ENCODE results near the gene VEGFC.

The VEGFC gene

GRCh38 chr4:176814770-176815169 is 22.0 kb upstream of the VEGFC start:
- no peak for TF ChIP-seq CTCF (conservative IDR thresholded peaks at IDR 0.05; ENCODE audit: low read depth, low read length)
- no peak for DNase-seq (ENCODE audit: low read depth)
- H3K4me3 ChIP-seq (ENCODE audit: low read length), result no peak overlapping the region

GRCh38 chr4:176810481-176811249 is 17.9 kb upstream of the VEGFC start:
- TF ChIP-seq CTCF (conservative IDR thresholded peaks at IDR 0.05; ENCODE audit: low read depth, low read length), result no peak
- H3K4me3 ChIP-seq (ENCODE audit: low read length), result no peak overlapping the region
- no peak for DNase-seq (ENCODE audit: low read depth)

GRCh38 chr4:176806778-176807375 is 14.2 kb upstream of the VEGFC start:
- no peak for TF ChIP-seq CTCF (conservative IDR thresholded peaks at IDR 0.05; ENCODE audit: low read depth, low read length)
- no peak for DNase-seq (ENCODE audit: low read depth)
- H3K4me3 ChIP-seq (ENCODE audit: low read length), result no peak overlapping the region

GRCh38 chr4:176805155-176805554 is 12.4 kb upstream of the VEGFC start:
- H3K4me3 ChIP-seq (ENCODE audit: low read length), result no peak overlapping the region
- no peak for TF ChIP-seq CTCF (conservative IDR thresholded peaks at IDR 0.05; ENCODE audit: low read depth, low read length)
- DNase-seq (ENCODE audit: low read depth), result no peak

- DNase-seq (ENCODE audit: low read depth), result no peak
- no peak for TF ChIP-seq CTCF (conservative IDR thresholded peaks at IDR 0.05; ENCODE audit: low read depth, low read length)
- no peak overlapping the region for H3K4me3 ChIP-seq (ENCODE audit: low read length)
Measured at GRCh38 chr4:176800891-176801534, 8.3 kb upstream of the VEGFC start.

GRCh38 chr4:176799653-176800052 is 6.9 kb upstream of the VEGFC start:
- DNase-seq (ENCODE audit: low read depth), result no peak
- no peak overlapping the region for H3K4me3 ChIP-seq (ENCODE audit: low read length)

More at GRCh38 chr4:176799653-176800052, 6.9 kb upstream of the VEGFC start:
- no peak for TF ChIP-seq CTCF (conservative IDR thresholded peaks at IDR 0.05; ENCODE audit: low read depth, low read length)

Data from retinal pigment epithelial cell (primary cell).